ENCODE results near the gene IKZF2.

Gene IKZF2

DNA sequence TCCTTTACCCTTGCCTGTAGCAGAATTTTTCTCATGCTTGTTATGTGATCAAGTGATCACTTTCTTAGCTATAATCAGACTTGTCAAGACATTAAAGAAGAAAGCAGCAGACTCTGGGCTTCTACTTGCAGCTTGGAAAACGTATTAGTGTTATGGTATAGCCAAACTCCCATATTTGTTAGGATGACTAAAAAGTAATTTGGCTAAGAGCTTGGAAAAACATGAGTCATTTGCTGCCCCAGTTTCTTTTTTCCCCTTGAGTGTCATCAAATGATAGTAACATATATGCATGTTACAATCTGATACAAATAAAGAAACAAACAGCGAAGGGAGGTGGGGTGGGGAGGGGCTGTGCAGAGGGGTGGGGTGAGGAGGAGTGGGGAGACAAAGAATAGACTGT is 155.5 kb downstream of the IKZF2 start:
- peaks cover 11% of the 10 kb centered on the region for H3K36me3 Mint-ChIP-seq (ENCODE audit: insufficient read depth)
- no peaks in the 10 kb centered on the region for H3K4me1 Mint-ChIP-seq
- H3K9me3 Mint-ChIP-seq = peaks cover 9% of the 10 kb centered on the region
- no peak for ATAC-seq (replicated peaks; ENCODE audit: extremely low read depth, poor library complexity, severe bottlenecking)
- H3K4me3 Mint-ChIP-seq = no peak overlapping the region
- H3K27me3 Mint-ChIP-seq = no peaks in the 10 kb centered on the region
- H3K27ac Mint-ChIP-seq (ENCODE audit: low read depth) = no peak overlapping the region
- DNase-seq (ENCODE audit: low spot score in 2 of 2) = no peak

DNA sequence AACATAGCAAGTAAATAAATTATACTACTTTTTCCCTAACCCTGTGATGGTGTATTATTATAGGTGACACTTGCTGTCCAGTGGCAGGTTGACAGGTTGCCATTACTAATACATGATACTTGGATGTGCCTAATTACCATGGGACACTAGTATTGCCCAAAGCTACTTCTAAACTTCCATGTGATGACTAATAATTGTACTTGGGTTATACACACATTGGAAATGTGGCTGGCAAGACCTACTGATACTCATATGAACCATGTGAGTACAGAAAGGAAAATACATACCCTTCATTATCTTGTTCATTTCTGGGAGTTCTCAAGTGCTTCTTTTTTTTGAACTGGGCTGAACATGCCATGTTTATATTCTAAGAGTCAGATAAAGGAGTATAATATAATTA is 156.4 kb downstream of the IKZF2 start:
- no peak overlapping the region for H3K4me3 Mint-ChIP-seq
- ATAC-seq (replicated peaks; ENCODE audit: extremely low read depth, poor library complexity, severe bottlenecking) (no peak), DNase-seq (ENCODE audit: low spot score in 2 of 2) (no peak)
- H3K4me1 Mint-ChIP-seq = no peaks in the 10 kb centered on the region
- H3K36me3 Mint-ChIP-seq (ENCODE audit: insufficient read depth) = peaks cover 11% of the 10 kb centered on the region
- H3K27me3 Mint-ChIP-seq = no peaks in the 10 kb centered on the region
- peaks cover 9% of the 10 kb centered on the region for H3K9me3 Mint-ChIP-seq
- no peak overlapping the region for H3K27ac Mint-ChIP-seq (ENCODE audit: low read depth)

DNA sequence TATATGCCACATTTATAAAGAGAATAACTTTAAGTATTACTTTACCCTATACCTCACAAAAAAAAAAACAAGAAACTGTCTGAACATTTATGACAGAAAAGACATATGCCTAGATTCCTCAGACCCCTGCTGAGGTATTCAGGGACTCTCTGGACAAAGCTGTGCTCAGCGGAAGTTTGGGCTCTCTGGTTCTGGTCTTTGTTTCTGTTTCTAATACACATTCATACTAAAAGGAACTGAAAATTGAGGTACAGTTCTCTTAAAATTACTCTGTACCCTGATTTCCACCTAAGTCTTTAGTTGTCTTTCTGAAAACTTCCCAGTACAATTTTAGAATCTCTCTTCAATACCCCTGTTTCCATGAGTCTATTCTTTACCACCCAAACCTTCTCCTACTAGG is 160.3 kb downstream of the IKZF2 start:
- no peak for ATAC-seq (replicated peaks; ENCODE audit: extremely low read depth, poor library complexity, severe bottlenecking)
- DNase-seq (ENCODE audit: low spot score in 2 of 2) = no peak
- H3K4me1 Mint-ChIP-seq = no peaks in the 10 kb centered on the region
- H3K27ac Mint-ChIP-seq (ENCODE audit: low read depth) = no peak overlapping the region
- peaks cover 9% of the 10 kb centered on the region for H3K36me3 Mint-ChIP-seq (ENCODE audit: insufficient read depth)
- no peak overlapping the region for H3K4me3 Mint-ChIP-seq
- H3K9me3 Mint-ChIP-seq = peaks cover 14% of the 10 kb centered on the region
- H3K27me3 Mint-ChIP-seq = no peaks in the 10 kb centered on the region

DNA sequence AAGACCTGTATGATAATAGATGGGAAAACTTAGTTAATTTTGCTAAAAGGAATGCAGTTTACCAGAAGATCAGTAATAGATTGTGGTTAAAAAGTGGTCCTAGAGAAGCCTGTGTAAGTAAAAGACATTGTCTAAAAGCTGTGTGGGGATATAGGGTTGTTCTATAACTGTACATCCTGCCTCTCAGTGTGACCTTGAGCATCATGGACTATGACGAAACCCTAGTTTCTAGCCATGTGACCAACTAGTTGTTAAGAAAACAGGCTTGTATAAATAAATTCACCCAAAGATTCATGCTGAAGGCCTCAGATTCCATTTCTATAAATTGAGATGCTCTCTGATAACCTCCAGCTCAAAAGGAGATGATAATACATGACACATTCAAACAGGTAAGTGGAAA is 160.7 kb downstream of the IKZF2 start:
- Mint-ChIP-seq H3K36me3 (ENCODE audit: insufficient read depth) (peaks cover 7% of the 10 kb centered on the region), H3K4me3 (no peak overlapping the region), H3K4me1 (no peaks in the 10 kb centered on the region), H3K27me3 (no peaks in the 10 kb centered on the region), H3K9me3 (peaks cover 14% of the 10 kb centered on the region), H3K27ac (ENCODE audit: low read depth) (no peak overlapping the region)
- no peak for ATAC-seq (replicated peaks; ENCODE audit: extremely low read depth, poor library complexity, severe bottlenecking)
- no peak for DNase-seq (ENCODE audit: low spot score in 2 of 2)

DNA sequence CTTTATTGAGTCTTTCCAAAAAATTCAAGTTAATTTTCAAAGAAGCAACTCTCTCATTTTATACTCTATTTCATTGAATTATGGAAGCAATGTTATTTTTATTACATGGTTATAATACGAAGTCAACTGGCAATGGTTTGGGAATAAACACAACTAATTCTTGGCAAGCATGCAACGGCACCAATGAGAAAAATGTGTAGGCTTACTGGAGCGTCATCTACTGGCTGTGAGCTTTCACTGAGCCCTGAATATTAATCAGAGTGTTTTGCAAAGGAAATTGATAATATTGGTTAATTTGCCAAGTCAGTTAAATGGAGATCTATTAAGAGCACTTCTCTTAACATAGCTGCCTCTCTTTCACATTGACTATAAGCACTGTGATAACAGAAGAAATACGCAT is 163.9 kb downstream of the IKZF2 start:
- Mint-ChIP-seq H3K36me3 (ENCODE audit: insufficient read depth) (peaks cover 5% of the 10 kb centered on the region), H3K27ac (ENCODE audit: low read depth) (no peak overlapping the region), H3K4me1 (no peaks in the 10 kb centered on the region), H3K27me3 (no peaks in the 10 kb centered on the region), H3K4me3 (no peak overlapping the region), H3K9me3 (peaks cover 7% of the 10 kb centered on the region)
- ATAC-seq (replicated peaks; ENCODE audit: extremely low read depth, poor library complexity, severe bottlenecking) (no peak), DNase-seq (ENCODE audit: low spot score in 2 of 2) (no peak)

DNA sequence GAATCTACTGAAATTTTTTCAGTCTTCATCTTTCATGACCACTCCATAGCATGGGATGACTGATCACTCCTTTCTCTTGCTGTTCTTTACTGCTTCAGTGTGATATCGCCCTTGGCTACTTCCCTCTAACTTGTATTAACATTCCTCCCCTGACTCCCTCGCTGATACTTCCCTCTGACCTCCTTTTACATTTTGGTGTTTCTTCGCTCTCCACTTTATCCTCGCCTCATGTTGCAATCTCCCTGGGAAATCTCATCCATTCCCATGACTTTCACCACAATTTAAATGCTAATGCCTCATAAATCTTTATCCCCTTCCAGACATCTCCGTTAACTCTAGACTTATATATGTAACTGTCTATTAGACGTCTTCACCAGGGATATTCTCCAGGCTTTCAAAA is 167.3 kb downstream of the IKZF2 start:
- H3K4me1 Mint-ChIP-seq = no peaks in the 10 kb centered on the region
- no peak for ATAC-seq (replicated peaks; ENCODE audit: extremely low read depth, poor library complexity, severe bottlenecking)
- H3K27ac Mint-ChIP-seq (ENCODE audit: low read depth) = no peak overlapping the region
- no peak for DNase-seq (ENCODE audit: low spot score in 2 of 2)
- H3K36me3 Mint-ChIP-seq (ENCODE audit: insufficient read depth) = peaks cover 2% of the 10 kb centered on the region
- H3K27me3 Mint-ChIP-seq = no peaks in the 10 kb centered on the region
- peaks cover 5% of the 10 kb centered on the region for H3K9me3 Mint-ChIP-seq
- no peak overlapping the region for H3K4me3 Mint-ChIP-seq

DNA sequence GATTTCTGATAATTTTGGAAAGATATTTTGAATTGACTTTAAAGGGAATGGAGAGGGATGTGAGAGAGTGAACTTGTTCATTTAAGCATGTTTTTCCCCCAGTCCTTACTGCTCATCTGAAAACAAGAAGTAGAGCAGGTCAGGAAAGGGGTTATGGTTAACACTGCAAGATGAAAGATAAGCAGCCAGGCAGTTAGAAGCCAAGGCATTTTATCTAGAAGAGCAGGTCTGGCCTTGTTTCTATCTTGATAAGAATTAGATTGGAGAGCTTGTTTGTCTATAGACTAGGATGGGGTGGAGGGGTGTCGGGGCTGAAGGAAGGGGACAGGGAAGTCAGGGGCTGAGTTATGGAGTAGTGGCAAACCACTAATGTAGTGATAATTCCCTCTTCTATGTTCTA is 171.6 kb downstream of the IKZF2 start:
- Mint-ChIP-seq H3K4me1 (no peaks in the 10 kb centered on the region), H3K27me3 (no peaks in the 10 kb centered on the region), H3K4me3 (no peak overlapping the region), H3K27ac (ENCODE audit: low read depth) (peak overlapping the region; percentile 17), H3K36me3 (ENCODE audit: insufficient read depth) (peaks cover under 1% of the 10 kb centered on the region), H3K9me3 (peaks cover 6% of the 10 kb centered on the region)
- ATAC-seq (replicated peaks; ENCODE audit: extremely low read depth, poor library complexity, severe bottlenecking) = peak; percentile 72
- DNase-seq (ENCODE audit: low spot score in 2 of 2) = no peak

DNA sequence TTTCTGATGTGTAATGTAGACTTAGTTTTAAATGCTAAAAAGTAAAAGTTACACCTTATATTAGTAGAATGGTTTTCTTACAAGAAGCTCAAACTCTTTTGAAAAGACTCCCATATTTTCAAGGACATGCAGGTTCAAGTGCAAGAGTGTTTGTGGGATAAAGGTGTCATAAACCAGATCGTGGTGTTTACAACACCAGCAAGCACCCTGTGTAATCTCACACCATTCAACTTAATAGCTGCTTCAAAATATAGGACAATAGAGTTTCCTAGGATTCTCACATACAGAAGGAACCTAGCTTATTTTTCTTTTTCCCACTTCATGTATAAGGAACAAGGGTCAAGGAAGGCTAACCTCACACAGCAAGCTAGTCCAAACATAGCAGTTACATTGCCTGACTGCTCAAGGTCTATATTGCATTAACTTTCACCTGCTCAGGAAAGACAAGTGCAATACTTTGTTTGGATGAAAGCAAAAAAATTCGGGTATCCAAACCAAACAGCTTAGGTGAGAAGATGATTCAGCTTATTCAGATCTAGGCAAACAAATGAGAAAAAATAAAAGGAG is 172.3 kb downstream of the IKZF2 start:
- DNase-seq (ENCODE audit: low spot score in 2 of 2) (no peak), ATAC-seq (replicated peaks; ENCODE audit: extremely low read depth, poor library complexity, severe bottlenecking) (peak; percentile 14)
- peaks cover 6% of the 10 kb centered on the region for H3K9me3 Mint-ChIP-seq
- peaks cover 2% of the 10 kb centered on the region for H3K36me3 Mint-ChIP-seq (ENCODE audit: insufficient read depth)
- peak overlapping the region; percentile 17 for H3K27ac Mint-ChIP-seq (ENCODE audit: low read depth)
- no peaks in the 10 kb centered on the region for H3K27me3 Mint-ChIP-seq
- no peak overlapping the region for H3K4me3 Mint-ChIP-seq
- no peaks in the 10 kb centered on the region for H3K4me1 Mint-ChIP-seq

DNA sequence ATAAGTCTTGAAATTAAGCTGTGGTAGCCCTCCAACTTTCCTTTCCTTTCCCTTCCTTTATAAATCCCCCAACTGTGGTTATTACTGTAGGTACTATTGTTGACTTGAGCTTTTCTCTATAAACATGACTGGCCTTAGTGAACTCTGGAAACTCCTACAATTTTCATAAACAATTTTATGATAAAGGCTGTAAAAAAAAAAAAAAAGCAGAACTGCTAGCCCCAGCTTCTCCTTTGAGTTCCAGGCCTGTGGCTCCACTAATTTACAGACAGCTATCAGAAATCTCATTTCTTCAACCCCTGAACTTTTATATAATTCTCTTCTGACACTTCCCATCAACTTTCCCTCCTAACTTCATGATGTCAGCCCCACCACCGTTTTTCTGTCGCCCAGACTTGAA is 174.3 kb downstream of the IKZF2 start:
- Mint-ChIP-seq H3K4me1 (no peaks in the 10 kb centered on the region), H3K27ac (ENCODE audit: low read depth) (peak overlapping the region; percentile 20)

DNA sequence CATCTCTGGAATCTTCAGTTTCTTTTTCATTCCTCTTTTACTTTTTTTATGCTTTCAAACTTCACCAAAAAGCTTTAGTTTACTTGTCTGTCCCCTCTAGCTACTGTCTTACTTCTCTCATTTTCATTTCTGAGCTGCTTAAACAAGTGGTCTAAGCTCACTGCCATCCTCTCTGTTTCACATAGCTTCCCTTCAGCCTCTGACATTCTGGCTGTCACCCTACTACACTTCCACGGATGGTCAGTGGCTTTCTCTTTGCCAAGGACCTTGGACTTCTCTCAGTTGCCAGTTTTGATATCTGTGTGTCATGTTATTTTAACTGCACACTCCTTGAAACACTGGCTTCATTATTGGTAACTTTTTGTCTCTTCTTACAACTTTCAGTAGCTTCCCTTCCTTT is 176.1 kb downstream of the IKZF2 start:
- Mint-ChIP-seq H3K27me3 (no peaks in the 10 kb centered on the region), H3K9me3 (peaks cover 6% of the 10 kb centered on the region), H3K36me3 (ENCODE audit: insufficient read depth) (peaks cover 4% of the 10 kb centered on the region), H3K4me3 (no peak overlapping the region), H3K27ac (ENCODE audit: low read depth) (no peak overlapping the region), H3K4me1 (no peaks in the 10 kb centered on the region)
- no peak for ATAC-seq (replicated peaks; ENCODE audit: extremely low read depth, poor library complexity, severe bottlenecking)
- DNase-seq (ENCODE audit: low spot score in 2 of 2) = no peak

More for the DNA sequence above, 174.3 kb downstream of the IKZF2 start:
- H3K4me3 Mint-ChIP-seq = no peak overlapping the region
- peaks cover 6% of the 10 kb centered on the region for H3K9me3 Mint-ChIP-seq
- no peak for DNase-seq (ENCODE audit: low spot score in 2 of 2)
- no peak for ATAC-seq (replicated peaks; ENCODE audit: extremely low read depth, poor library complexity, severe bottlenecking)
- peaks cover 2% of the 10 kb centered on the region for H3K36me3 Mint-ChIP-seq (ENCODE audit: insufficient read depth)
- no peaks in the 10 kb centered on the region for H3K27me3 Mint-ChIP-seq

DNA sequence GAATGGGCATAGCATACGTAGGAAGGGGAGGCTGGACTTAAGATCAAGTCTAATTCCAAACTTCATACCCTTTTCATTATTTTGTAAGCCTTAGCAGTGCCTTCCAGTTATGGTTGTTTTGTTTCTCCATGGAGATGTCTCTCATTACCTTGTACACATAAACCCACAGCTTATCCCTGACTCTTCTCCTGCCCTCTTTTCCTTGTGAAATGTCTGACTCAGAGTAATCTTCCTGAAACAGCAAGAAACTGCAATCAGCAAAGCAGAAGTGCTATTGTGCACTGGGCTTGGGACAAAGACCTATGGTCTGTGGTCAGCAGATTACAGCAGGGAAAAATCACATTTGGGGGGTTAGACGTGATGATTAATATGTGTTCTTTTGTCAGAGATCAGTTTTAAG is 176.7 kb downstream of the IKZF2 start:
- Mint-ChIP-seq H3K27me3 (no peaks in the 10 kb centered on the region), H3K4me1 (no peaks in the 10 kb centered on the region), H3K36me3 (ENCODE audit: insufficient read depth) (peaks cover 5% of the 10 kb centered on the region), H3K4me3 (no peak overlapping the region), H3K9me3 (peaks cover 6% of the 10 kb centered on the region), H3K27ac (ENCODE audit: low read depth) (no peak overlapping the region)
- ATAC-seq (replicated peaks; ENCODE audit: extremely low read depth, poor library complexity, severe bottlenecking) (no peak), DNase-seq (ENCODE audit: low spot score in 2 of 2) (no peak)

DNA sequence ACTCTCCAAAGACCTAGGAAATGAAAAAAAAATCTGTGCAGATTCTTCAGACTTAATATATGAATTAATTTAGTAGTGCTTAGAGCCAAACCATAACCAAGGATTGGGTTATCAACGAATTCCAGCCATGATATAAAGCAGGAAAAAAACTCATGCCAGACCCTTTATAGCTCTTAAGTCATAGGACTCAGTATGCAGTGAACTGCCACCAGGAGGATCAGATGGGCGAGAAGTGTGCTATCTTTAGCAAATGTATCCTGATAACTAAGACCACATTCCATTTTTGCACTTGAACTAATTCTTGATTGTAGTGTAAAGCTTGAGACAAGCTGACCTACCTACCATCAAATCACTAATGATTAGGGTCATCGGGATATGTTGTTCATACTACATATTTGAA is 178.1 kb downstream of the IKZF2 start:
- ATAC-seq (replicated peaks; ENCODE audit: extremely low read depth, poor library complexity, severe bottlenecking) (no peak), DNase-seq (ENCODE audit: low spot score in 2 of 2) (no peak)
- Mint-ChIP-seq H3K36me3 (ENCODE audit: insufficient read depth) (peaks cover 5% of the 10 kb centered on the region), H3K27me3 (no peaks in the 10 kb centered on the region), H3K27ac (ENCODE audit: low read depth) (no peak overlapping the region), H3K4me1 (peaks cover 7% of the 10 kb centered on the region), H3K9me3 (peaks cover 6% of the 10 kb centered on the region), H3K4me3 (no peak overlapping the region)

DNA sequence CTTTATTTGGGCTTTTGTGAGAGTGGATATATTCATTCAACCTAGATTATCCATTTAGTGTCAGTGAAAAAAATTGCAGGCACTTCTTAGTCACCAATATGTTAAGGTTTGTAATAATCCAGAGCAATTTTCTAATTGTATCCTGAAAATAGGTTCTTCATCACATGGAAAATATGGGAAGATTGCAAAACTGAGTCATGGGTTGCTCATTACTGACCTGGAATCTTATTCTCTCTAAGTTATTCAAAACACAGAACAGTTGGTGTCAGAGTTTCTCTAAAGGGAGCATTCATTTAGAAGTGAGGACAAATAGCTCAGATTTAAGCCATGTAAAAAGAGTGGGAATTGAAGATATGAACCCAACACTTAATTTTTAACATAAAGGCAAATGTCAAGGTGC is 181.3 kb downstream of the IKZF2 start:
- ATAC-seq (replicated peaks; ENCODE audit: extremely low read depth, poor library complexity, severe bottlenecking) (no peak), DNase-seq (ENCODE audit: low spot score in 2 of 2) (no peak)
- no peak overlapping the region for H3K27ac Mint-ChIP-seq (ENCODE audit: low read depth)
- H3K4me1 Mint-ChIP-seq = peaks cover 7% of the 10 kb centered on the region
- peaks cover 5% of the 10 kb centered on the region for H3K36me3 Mint-ChIP-seq (ENCODE audit: insufficient read depth)
- no peak overlapping the region for H3K4me3 Mint-ChIP-seq
- H3K27me3 Mint-ChIP-seq = no peaks in the 10 kb centered on the region
- no peaks in the 10 kb centered on the region for H3K9me3 Mint-ChIP-seq

Measured in central memory CD8-positive, alpha-beta T cell (primary cell).